Hepatocyte (in vitro differentiated cells): ENCODE data around the gene RAB11B. TPM values are rescaled to one million over a fixed set of nuclear protein-coding genes. Genes with fewer than 3 reads are reported as not detected.

Experiments used
- DNase-seq: peaks from one replicate; pipeline ENCODE4 v3.0.0-alpha.2; 2016; ENCODE audit warnings: low spot score
- H2AFZ ChIP-seq: fragments of 200-600 bp; sonication (generic); 2 replicates; pipeline ENCODE4 v1.6.0; 2016; ENCODE audit warnings: antibody characterized with exemption, mild to moderate bottlenecking
- H3K27ac ChIP-seq: fragments of 200-600 bp; sonication (generic); 2 replicates; pipeline ENCODE4 v1.5.1; 2016; ENCODE audit warnings: mild to moderate bottlenecking
- H3K27me3 ChIP-seq: fragments of 200-600 bp; sonication (generic); 2 replicates; pipeline ENCODE4 v1.6.1; 2016
- H3K36me3 ChIP-seq: fragments of 200-600 bp; sonication (generic); replicated peaks from 2 replicates; pipeline ENCODE4 v1.5.1; 2016; ENCODE audit warnings: low read depth; ENCODE audit not compliant: insufficient read depth
- H3K4me1 ChIP-seq: fragments of 200-600 bp; sonication (generic); 2 replicates; pipeline ENCODE4 v1.5.1; 2016; ENCODE audit warnings: mild to moderate bottlenecking, moderate library complexity; ENCODE audit not compliant: insufficient read depth
- H3K4me2 ChIP-seq: fragments of 200-600 bp; sonication (generic); 2 replicates; pipeline ENCODE4 v1.6.0; 2016
- H3K4me3 ChIP-seq: fragments of 200-600 bp; sonication (generic); 2 replicates; pipeline ENCODE4 v1.5.1; 2016; ENCODE audit warnings: mild to moderate bottlenecking
- H3K79me2 ChIP-seq: fragments of 200-600 bp; sonication (generic); 2 replicates; pipeline ENCODE4 v1.6.0; 2017; ENCODE audit warnings: mild to moderate bottlenecking
- H3K9me2 ChIP-seq: fragments of 200-600 bp; sonication (generic); replicated peaks from 2 replicates; pipeline ENCODE4 v1.6.0; 2017; ENCODE audit warnings: mild to moderate bottlenecking; ENCODE audit not compliant: insufficient read depth
- H3K9me3 ChIP-seq: fragments of 200-600 bp; sonication (generic); 2 replicates; pipeline ENCODE4 v1.5.1; 2016; ENCODE audit warnings: low read depth, mild to moderate bottlenecking
- H4K20me1 ChIP-seq: fragments of 200-600 bp; sonication (generic); 2 replicates; pipeline ENCODE4 v1.6.0; 2016; ENCODE audit warnings: mild to moderate bottlenecking; ENCODE audit not compliant: insufficient read depth, poor library complexity, severe bottlenecking
- CTCF ChIP-seq: fragments of 200-600 bp; sonication (generic); IDR thresholded peaks from 2 replicates; pipeline ENCODE4 v1.5.1; 2016; ENCODE audit warnings: antibody characterized with exemption, mild to moderate bottlenecking; ENCODE audit not compliant: poor library complexity
- EZH2 ChIP-seq: fragments of 200-600 bp; sonication (generic); IDR thresholded peaks from 2 replicates; pipeline ENCODE4 v1.6.1; 2016; ENCODE audit warnings: antibody characterized with exemption, mild to moderate bottlenecking, borderline replicate concordance
- EZH2phosphoT487 ChIP-seq: fragments of 200-600 bp; sonication (generic); IDR thresholded peaks from one replicate; pipeline ENCODE4 v1.6.1; 2018; ENCODE audit warnings: antibody characterized with exemption, mild to moderate bottlenecking, low read depth, moderate library complexity; ENCODE audit not compliant: unreplicated experiment, severe bottlenecking
- WGBS: methylation state at CpG from one replicate; pipeline ENCODE4 v1.1.6; 2016; ENCODE audit warnings: low lambda C conversion rate; ENCODE audit errors: missing lambda C conversion rate; 5-methylcytosine and 5-hydroxymethylcytosine counted together
- polyA plus RNA-seq: library from polyadenylated mRNA; unstranded; fragments of >200 nt; fragmentation: Nextera tagmentation; extraction: Ambion mirVana; gene quantifications from 2 replicates; pipeline ENCODE4 v1.2.1, GENCODE V29; 2016
- total RNA-seq: library from RNA; depleted of rRNA; stranded (reverse); fragments of >200 nt; gene quantifications from 2 replicates; pipeline ENCODE4 v1.2.3, GENCODE V29; 2014

Gene RAB11B
- total and polyA plus RNA-seq, 2 experiments from 2014 or later: 47.1 to 174 TPM

- TF ChIP-seq CTCF (no peak), EZH2phosphoT487 (no peak), EZH2 (no peak)
- Histone ChIP-seq H3K4me1 (peaks cover 5% of the 10 kb centered on the region), H3K27ac (peak overlapping the region; percentile 98), H3K36me3 (no peaks in the 10 kb centered on the region), H3K79me2 (peaks cover 50% of the 10 kb centered on the region), H4K20me1 (peaks cover 44% of the 10 kb centered on the region), H3K27me3 (no peaks in the 10 kb centered on the region), H3K9me2 (no peaks in the 10 kb centered on the region), H2AFZ (no peak overlapping the region), H3K4me2 (peak overlapping the region; percentile 60), H3K4me3 (peak overlapping the region; percentile 61), H3K9me3 (no peaks in the 10 kb centered on the region)
- peak; percentile 97 for DNase-seq
- 0% methylated on average over 11 of the region's 28 CpGs for WGBS
Measured at GRCh38 chr19:8390617-8390981, 439 bp downstream of the RAB11B start.

- H3K9me3 ChIP-seq: no peaks in the 10 kb centered on the region
- H3K4me2 ChIP-seq: peak overlapping the region; percentile 60
- peaks cover 5% of the 10 kb centered on the region for H3K4me1 ChIP-seq
- H3K9me2 ChIP-seq: no peaks in the 10 kb centered on the region
- DNase-seq: no peak
- H3K4me3 ChIP-seq: no peak overlapping the region
- peaks cover 52% of the 10 kb centered on the region for H4K20me1 ChIP-seq
- H2AFZ ChIP-seq: no peak overlapping the region
- 88% methylated on average over 23 of the region's 23 CpGs for WGBS
- H3K27ac ChIP-seq: peak overlapping the region; percentile 31
- no peaks in the 10 kb centered on the region for H3K27me3 ChIP-seq
- TF ChIP-seq CTCF (no peak), EZH2 (no peak), EZH2phosphoT487 (no peak)
- peaks cover 58% of the 10 kb centered on the region for H3K79me2 ChIP-seq
- no peaks in the 10 kb centered on the region for H3K36me3 ChIP-seq
Measured at GRCh38 chr19:8391198-8392016, 1.2 kb downstream of the RAB11B start.

- H4K20me1 ChIP-seq: peaks cover 59% of the 10 kb centered on the region
Measured at GRCh38 chr19:8392017-8392591, 1.9 kb downstream of the RAB11B start.

More at GRCh38 chr19:8392017-8392591, 1.9 kb downstream of the RAB11B start:
- DNase-seq: peak; percentile 43
- no peaks in the 10 kb centered on the region for H3K27me3 ChIP-seq
- no peaks in the 10 kb centered on the region for H3K9me3 ChIP-seq
- no peak overlapping the region for H2AFZ ChIP-seq
- peaks cover 5% of the 10 kb centered on the region for H3K4me1 ChIP-seq
- H3K4me3 ChIP-seq: no peak overlapping the region
- TF ChIP-seq EZH2 (no peak), EZH2phosphoT487 (no peak), CTCF (no peak)
- H3K27ac ChIP-seq: no peak overlapping the region
- WGBS: 77% methylated on average over 9 of the region's 11 CpGs
- no peaks in the 10 kb centered on the region for H3K9me2 ChIP-seq
- H3K79me2 ChIP-seq: peaks cover 65% of the 10 kb centered on the region
- no peaks in the 10 kb centered on the region for H3K36me3 ChIP-seq
- H3K4me2 ChIP-seq: peak overlapping the region; percentile 60
